HG03103 (cell line): Measurements from ENCODE around the gene ANKS1B.

Source experiments
- ATAC-seq: cut with Tn5 transposase; IDR thresholded peaks from one replicate; pipeline ENCODE4 v1.9.1; 2021; ENCODE audit warnings: low read depth; ENCODE audit not compliant: unreplicated experiment

Gene ANKS1B

GRCh38 chr12:99097171-99097570, 887.6 kb downstream of the ANKS1B start:
- no peak for ATAC-seq

DNA sequence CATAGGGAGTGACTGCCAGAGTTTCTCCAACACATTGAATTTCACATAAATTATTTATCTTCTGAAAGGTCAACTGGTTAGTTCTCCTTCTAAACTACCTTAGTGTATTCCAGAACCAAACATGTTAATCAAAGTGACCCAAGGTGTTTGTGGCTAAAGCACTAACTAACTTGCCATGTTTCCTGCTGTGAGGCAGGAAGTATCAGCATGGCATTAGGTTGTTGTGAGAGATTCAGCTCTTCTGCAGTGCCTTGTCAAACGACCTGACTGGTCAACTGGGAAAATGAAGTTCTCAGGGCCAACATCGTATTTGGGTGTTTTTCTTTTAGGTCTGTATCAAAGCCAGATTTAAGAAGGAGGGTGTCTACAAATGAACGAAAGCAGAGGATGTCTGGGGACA, 891.6 kb downstream of the ANKS1B start:
- no peak for ATAC-seq

GRCh38 chr12:99092100-99092851, 892.5 kb downstream of the ANKS1B start:
- ATAC-seq, result no peak

- no peak for ATAC-seq
Measured at GRCh38 chr12:99087278-99087677, 897.5 kb downstream of the ANKS1B start.

DNA sequence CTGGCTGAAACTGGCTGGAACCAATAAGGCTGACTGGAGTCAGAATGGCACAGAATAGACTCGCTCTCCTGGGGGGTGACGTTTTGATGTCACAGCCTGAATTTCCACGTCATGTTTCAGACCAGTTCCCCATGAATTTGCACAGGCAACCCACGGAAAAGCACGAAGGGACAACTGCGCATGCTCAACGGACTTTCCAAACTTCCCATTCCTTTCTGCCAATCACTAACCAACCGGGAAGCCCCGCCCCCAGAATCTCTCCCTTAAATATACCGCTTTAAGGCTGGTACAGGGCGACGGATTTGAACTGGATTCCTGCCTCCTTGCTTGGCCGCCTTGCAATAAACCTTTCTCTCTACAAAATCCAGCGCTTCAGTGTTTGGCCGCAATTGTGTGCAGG, 904.9 kb downstream of the ANKS1B start:
- ATAC-seq, result no peak

DNA sequence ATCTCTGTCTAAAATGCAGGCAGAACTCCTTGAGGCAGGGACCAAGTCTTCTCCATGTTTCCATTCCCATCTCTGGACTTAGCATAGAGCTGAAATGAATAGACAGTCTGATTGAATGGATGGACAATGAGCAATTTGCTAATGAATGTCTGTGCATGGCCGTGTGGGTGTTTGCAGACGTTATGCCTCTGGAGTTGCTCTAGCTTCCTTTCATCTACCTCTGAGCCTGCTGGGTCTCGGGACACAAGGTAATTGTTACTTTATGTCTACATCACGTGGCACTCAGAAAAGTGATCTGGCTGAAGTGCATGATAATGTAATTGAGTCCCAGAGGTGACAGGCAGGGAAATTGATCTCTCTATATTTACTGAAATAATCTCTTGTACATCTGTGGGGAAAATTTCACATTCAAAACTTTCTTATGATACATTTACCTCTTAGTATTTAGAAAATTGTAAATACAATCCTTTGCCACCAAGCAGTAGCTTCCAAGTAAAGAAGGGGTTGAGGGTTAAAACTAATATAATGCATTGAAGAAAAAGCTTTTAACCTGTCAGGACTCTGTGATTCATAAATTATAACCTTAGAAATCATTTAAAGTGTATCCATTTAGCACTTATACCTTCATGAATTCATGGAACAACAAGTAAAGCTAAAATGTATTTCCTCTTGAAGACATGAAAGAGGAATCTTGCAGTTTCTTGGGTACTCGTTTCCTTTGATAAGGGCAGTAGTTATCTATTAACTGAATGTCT, 915.6 kb downstream of the ANKS1B start:
- ATAC-seq, result no peak

DNA sequence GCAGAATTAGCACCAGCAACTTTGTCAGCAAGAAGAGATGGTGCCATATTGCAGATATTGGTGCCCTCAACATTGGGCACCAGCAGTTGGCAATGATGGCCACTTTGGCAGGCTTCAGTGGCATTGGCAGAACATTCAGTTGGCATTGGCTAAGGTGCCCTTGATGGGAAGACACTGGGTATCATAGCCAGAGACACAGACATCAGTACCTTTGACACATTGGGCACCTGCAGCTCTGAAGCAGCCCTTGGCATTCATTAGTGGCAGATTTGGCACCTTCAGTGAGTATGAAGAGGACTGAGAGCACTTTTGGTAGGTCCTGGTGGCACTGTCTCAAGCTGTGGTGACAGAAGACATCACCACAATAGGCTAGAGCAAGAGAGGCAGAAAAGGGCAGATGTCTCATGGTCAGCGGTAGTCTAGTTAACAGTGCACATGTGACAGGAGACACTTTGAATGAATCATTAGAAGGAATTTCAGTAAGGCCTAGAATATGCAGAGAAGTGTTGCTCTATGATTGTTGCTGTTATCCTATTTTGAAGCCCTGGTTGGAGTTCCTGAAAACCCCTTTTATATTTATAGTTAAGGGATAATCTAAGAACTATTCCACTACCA, 917.5 kb downstream of the ANKS1B start:
- no peak for ATAC-seq

DNA sequence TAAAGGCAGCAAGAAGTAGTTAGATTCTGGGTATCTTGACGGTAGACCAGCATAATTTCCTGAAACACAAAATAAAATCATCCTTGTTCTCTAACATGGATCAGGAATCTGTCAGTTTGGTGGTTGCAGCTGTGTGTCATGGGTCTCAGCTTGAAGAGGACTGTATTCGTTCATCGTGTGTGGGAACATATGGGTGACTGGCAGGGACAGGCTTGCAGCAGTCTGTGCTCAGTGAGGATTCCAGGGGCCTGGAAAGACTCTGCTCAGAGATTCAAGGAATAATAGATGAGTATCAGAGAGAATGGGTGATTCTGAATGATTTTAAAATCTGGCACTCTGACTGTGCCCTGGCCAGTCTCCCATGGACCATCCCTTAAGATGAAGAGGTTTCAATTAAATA, 918.0 kb downstream of the ANKS1B start:
- ATAC-seq, result no peak

GRCh38 chr12:99063182-99063581, 921.6 kb downstream of the ANKS1B start:
- no peak for ATAC-seq

DNA sequence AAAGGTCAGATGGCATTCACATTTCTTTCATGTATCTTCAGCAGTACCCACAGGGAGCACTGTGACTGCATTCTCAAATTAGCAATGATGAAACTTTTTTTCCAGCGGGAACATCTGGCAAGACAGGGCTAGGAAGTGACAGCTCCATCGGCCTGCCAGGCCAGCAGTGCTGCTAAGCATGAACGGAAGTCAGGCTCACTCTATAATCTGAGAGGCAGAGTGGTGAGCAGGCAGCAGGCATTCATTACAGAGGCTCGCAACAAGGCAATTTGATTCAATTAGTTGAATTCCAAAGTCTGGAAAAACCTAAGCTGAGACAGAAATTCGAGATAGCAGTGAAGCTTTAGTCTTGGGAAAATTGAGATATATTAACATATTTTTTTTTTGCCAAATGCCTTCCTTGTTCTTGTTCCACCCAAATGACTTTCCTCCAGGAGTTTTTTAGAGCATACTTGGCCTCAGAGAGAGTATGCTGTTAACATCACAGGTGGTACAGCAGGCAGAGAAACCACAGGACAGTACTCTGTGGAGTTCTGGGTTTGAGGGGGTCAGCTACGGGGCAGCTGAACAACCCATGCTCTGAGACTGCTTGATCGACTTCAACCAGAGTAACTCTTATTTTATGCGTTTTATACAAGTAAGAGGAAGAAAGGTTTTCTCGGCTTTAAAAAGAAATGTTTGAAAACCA, 924.8 kb downstream of the ANKS1B start:
- ATAC-seq, result no peak

DNA sequence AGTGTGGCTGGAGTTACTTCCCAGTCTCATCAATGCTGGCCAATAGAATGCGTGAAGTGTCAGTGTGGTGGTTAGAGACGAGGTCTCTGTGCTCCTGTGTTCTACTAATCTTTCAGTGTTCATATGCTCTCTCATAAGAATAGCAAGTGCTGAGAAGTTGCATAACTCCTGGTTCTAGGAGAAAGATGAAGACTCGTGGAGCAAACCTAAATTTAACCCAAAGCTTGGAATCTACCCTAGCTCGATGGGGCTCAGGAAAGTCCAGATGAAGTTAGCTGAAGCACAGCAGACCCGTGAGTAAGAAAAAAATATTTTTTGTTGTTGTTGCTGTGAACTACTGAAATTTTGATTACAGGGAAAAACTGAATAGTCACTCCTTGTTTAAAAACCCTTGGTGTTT, 927.1 kb downstream of the ANKS1B start:
- ATAC-seq, result no peak

DNA sequence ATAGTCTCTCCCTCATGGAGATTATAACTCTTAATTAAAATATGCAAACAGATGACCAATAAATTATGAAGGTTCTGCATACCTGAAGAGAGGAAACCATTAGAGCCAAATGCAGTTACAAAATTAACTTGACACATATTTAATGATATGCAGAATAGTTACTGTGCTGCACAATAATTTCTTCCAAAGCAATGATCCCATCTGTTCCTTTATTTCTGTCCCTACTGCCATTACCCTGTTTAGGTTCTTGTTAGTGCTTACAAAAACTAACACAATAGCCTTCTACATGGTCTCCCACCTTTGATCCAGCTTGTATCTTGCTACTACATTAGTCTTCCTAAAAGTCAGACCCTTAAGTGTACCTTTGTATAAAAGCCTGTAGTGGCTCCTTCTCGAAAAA, 928.5 kb downstream of the ANKS1B start:
- no peak for ATAC-seq

- no peak for ATAC-seq
Measured at GRCh38 chr12:99055299-99055698, 929.4 kb downstream of the ANKS1B start.

GRCh38 chr12:99054601-99055128, 930.1 kb downstream of the ANKS1B start:
- no peak for ATAC-seq

- no peak for ATAC-seq
Measured at GRCh38 chr12:99053616-99054362, 930.9 kb downstream of the ANKS1B start.

DNA sequence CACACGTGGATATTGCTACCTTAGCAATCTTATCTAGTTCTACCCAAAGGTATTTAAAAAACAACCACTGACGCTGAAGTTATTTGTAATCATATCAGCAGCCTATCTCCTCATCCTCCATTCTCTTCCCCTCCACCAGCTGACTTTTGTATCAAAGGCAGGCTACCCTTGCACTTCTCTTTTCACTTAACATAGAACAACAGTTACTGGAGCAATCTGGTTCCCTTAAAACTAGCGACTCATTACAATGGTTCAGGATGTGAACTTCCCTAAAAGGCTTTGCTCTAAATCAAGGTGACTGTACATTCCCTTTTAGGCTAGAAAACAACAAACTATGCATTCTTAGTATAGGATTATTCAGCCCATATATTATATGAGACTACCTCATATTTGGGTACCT, 935.0 kb downstream of the ANKS1B start:
- ATAC-seq, result no peak

- no peak for ATAC-seq
Measured at GRCh38 chr12:99045158-99045557, 939.6 kb downstream of the ANKS1B start.

DNA sequence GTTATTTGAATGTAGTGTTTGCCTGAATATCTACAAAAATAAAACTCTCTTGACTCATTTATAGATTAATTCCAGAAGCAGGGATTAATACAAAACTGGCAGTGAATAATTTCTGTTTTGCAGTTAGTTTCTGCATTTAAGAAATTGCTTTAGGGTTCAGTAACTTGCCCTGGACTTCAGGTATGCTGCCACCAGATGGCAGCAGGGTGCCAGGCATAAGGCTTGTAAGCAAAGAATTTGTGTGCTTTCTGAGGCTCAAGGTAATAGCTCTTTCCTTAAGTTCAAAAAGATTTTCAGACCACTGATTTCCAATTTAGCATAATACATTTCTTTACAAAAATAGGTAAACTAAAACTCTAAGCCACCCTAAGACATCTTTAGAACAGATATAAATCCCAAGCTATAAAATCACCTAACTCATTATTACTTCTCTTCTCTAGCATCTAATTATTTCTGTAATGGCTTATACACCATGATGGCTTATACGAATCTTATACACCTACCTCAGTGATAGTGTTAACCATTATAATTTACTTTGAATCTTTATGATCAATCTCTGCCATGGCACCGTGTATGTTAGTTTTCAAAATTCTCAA, 941.3 kb downstream of the ANKS1B start:
- peak; percentile 75 for ATAC-seq

- ATAC-seq, result no peak
Measured at GRCh38 chr12:99042226-99042625, 942.5 kb downstream of the ANKS1B start.
